ENCODE results near the gene PTPN3. TPM values are rescaled to one million over a fixed set of nuclear protein-coding genes. Genes with fewer than 3 reads are reported as not detected.

The PTPN3 gene
- total and polyA plus RNA-seq, 5 donors from 2014 or later, result 0.03 to 0.47 (median 0.21) TPM; not detected in 1

- peaks cover 4% of the 10 kb centered on the region for H3K27me3 ChIP-seq (ENCODE audit: control insufficient read depth, insufficient read depth, low read length)
- H3K27ac ChIP-seq (ENCODE audit: insufficient read depth, low read length, poor library complexity, severe bottlenecking), result no peak overlapping the region
- no peaks in the 10 kb centered on the region for H3K36me3 ChIP-seq (ENCODE audit: control insufficient read depth, insufficient read depth, low read length)
- H3K4me1 ChIP-seq (ENCODE audit: control insufficient read depth, insufficient read depth, low read length, poor library complexity, severe bottlenecking), result no peaks in the 10 kb centered on the region
- no peak for ATAC-seq (ENCODE audit: low read depth in 2 of 2)
- no peak for DNase-seq
- Mint-ChIP-seq H3K27me3 (peaks cover 25% of the 10 kb centered on the region), H3K36me3 (no peaks in the 10 kb centered on the region), H3K27ac (no peak overlapping the region), H3K4me3 (no peak overlapping the region), H3K4me1 (no peaks in the 10 kb centered on the region), H3K9me3 (peaks cover 0 to 2% (median 0%) of the 10 kb centered on the region in 7 donors)
- H3K9me3 ChIP-seq (ENCODE audit: control insufficient read depth in 2 of 2, low read length in 2 of 2), result no peaks in the 10 kb centered on the region
- no peak overlapping the region for H3K4me3 ChIP-seq (ENCODE audit: low read depth, low read length)
These were observed 23.9 kb downstream of the PTPN3 start for GRCh38 chr9:109474170-109474569.

GRCh38 chr9:109473329-109473728 lies 24.8 kb downstream of the PTPN3 start:
- Mint-ChIP-seq H3K36me3 (no peaks in the 10 kb centered on the region), H3K27ac (no peak overlapping the region), H3K4me1 (no peaks in the 10 kb centered on the region), H3K4me3 (no peak overlapping the region), H3K9me3 (peaks cover 0 to 2% (median 0%) of the 10 kb centered on the region in 7 donors), H3K27me3 (peaks cover 22% of the 10 kb centered on the region)
- ATAC-seq (ENCODE audit: low read depth in 2 of 2) (no peak), DNase-seq (no peak)
- no peak overlapping the region for H3K4me3 ChIP-seq (ENCODE audit: low read depth, low read length)
- H3K36me3 ChIP-seq (ENCODE audit: control insufficient read depth, insufficient read depth, low read length), result no peaks in the 10 kb centered on the region
- no peaks in the 10 kb centered on the region for H3K9me3 ChIP-seq (ENCODE audit: control insufficient read depth in 2 of 2, low read length in 2 of 2)
- no peaks in the 10 kb centered on the region for H3K4me1 ChIP-seq (ENCODE audit: control insufficient read depth, insufficient read depth, low read length, poor library complexity, severe bottlenecking)
- no peak overlapping the region for H3K27ac ChIP-seq (ENCODE audit: insufficient read depth, low read length, poor library complexity, severe bottlenecking)
- peaks cover 4% of the 10 kb centered on the region for H3K27me3 ChIP-seq (ENCODE audit: control insufficient read depth, insufficient read depth, low read length)

GRCh38 chr9:109471475-109472393 lies 26.4 kb downstream of the PTPN3 start:
- Histone ChIP-seq H3K36me3 (ENCODE audit: control insufficient read depth, insufficient read depth, low read length) (no peaks in the 10 kb centered on the region), H3K4me1 (ENCODE audit: control insufficient read depth, insufficient read depth, low read length, poor library complexity, severe bottlenecking) (no peaks in the 10 kb centered on the region), H3K4me3 (ENCODE audit: low read depth, low read length) (no peak overlapping the region), H3K27ac (ENCODE audit: insufficient read depth, low read length, poor library complexity, severe bottlenecking) (no peak overlapping the region), H3K9me3 (ENCODE audit: control insufficient read depth in 2 of 2, low read length in 2 of 2) (no peaks in the 10 kb centered on the region), H3K27me3 (ENCODE audit: control insufficient read depth, insufficient read depth, low read length) (peaks cover 4% of the 10 kb centered on the region)
- H3K4me3 Mint-ChIP-seq, result no peak overlapping the region
- H3K27me3 Mint-ChIP-seq, result peaks cover 6% of the 10 kb centered on the region
- no peak for ATAC-seq (ENCODE audit: low read depth in 2 of 2)
- DNase-seq, result no peak
- H3K36me3 Mint-ChIP-seq, result no peaks in the 10 kb centered on the region
- no peak overlapping the region for H3K27ac Mint-ChIP-seq
- no peaks in the 10 kb centered on the region for H3K9me3 Mint-ChIP-seq
- H3K4me1 Mint-ChIP-seq, result no peaks in the 10 kb centered on the region

GRCh38 chr9:109469646-109470358 lies 28.3 kb downstream of the PTPN3 start:
- ATAC-seq (ENCODE audit: low read depth in 2 of 2), result peak; percentile 71 to 82
- no peaks in the 10 kb centered on the region for H3K4me1 ChIP-seq (ENCODE audit: control insufficient read depth, insufficient read depth, low read length, poor library complexity, severe bottlenecking)
- Mint-ChIP-seq H3K4me3 (no peak overlapping the region), H3K9me3 (no peaks in the 10 kb centered on the region), H3K27me3 (no peaks in the 10 kb centered on the region), H3K27ac (no peak overlapping the region), H3K36me3 (no peaks in the 10 kb centered on the region), H3K4me1 (no peaks in the 10 kb centered on the region)
- no peaks in the 10 kb centered on the region for H3K36me3 ChIP-seq (ENCODE audit: control insufficient read depth, insufficient read depth, low read length)
- H3K9me3 ChIP-seq (ENCODE audit: control insufficient read depth in 2 of 2, low read length in 2 of 2), result no peaks in the 10 kb centered on the region
- no peak overlapping the region for H3K4me3 ChIP-seq (ENCODE audit: low read depth, low read length)
- H3K27ac ChIP-seq (ENCODE audit: insufficient read depth, low read length, poor library complexity, severe bottlenecking), result no peak overlapping the region
- peak; percentile 5 to 75 (median 41) for DNase-seq
- peaks cover 4% of the 10 kb centered on the region for H3K27me3 ChIP-seq (ENCODE audit: control insufficient read depth, insufficient read depth, low read length)

- DNase-seq (no peak), ATAC-seq (ENCODE audit: low read depth in 2 of 2) (no peak)
- Mint-ChIP-seq H3K27ac (no peak overlapping the region), H3K9me3 (no peaks in the 10 kb centered on the region), H3K4me1 (no peaks in the 10 kb centered on the region), H3K4me3 (no peak overlapping the region), H3K36me3 (no peaks in the 10 kb centered on the region), H3K27me3 (no peaks in the 10 kb centered on the region)
- Histone ChIP-seq H3K36me3 (ENCODE audit: control insufficient read depth, insufficient read depth, low read length) (no peaks in the 10 kb centered on the region), H3K9me3 (ENCODE audit: control insufficient read depth in 2 of 2, low read length in 2 of 2) (no peaks in the 10 kb centered on the region), H3K4me3 (ENCODE audit: low read depth, low read length) (no peak overlapping the region), H3K27ac (ENCODE audit: insufficient read depth, low read length, poor library complexity, severe bottlenecking) (no peak overlapping the region), H3K27me3 (ENCODE audit: control insufficient read depth, insufficient read depth, low read length) (peaks cover 6% of the 10 kb centered on the region), H3K4me1 (ENCODE audit: control insufficient read depth, insufficient read depth, low read length, poor library complexity, severe bottlenecking) (no peaks in the 10 kb centered on the region)
These were observed 29.2 kb downstream of the PTPN3 start for GRCh38 chr9:109468927-109469326.

GRCh38 chr9:109467936-109468335 lies 30.2 kb downstream of the PTPN3 start:
- ATAC-seq (ENCODE audit: low read depth in 2 of 2) (no peak), DNase-seq (no peak)
- Mint-ChIP-seq H3K4me1 (no peaks in the 10 kb centered on the region), H3K9me3 (no peaks in the 10 kb centered on the region), H3K27ac (no peak overlapping the region), H3K4me3 (no peak overlapping the region), H3K36me3 (no peaks in the 10 kb centered on the region), H3K27me3 (no peaks in the 10 kb centered on the region)
- H3K27ac ChIP-seq (ENCODE audit: insufficient read depth, low read length, poor library complexity, severe bottlenecking), result no peak overlapping the region
- no peaks in the 10 kb centered on the region for H3K36me3 ChIP-seq (ENCODE audit: control insufficient read depth, insufficient read depth, low read length)
- no peaks in the 10 kb centered on the region for H3K4me1 ChIP-seq (ENCODE audit: control insufficient read depth, insufficient read depth, low read length, poor library complexity, severe bottlenecking)
- peaks cover 7% of the 10 kb centered on the region for H3K27me3 ChIP-seq (ENCODE audit: control insufficient read depth, insufficient read depth, low read length)
- no peaks in the 10 kb centered on the region for H3K9me3 ChIP-seq (ENCODE audit: control insufficient read depth in 2 of 2, low read length in 2 of 2)
- H3K4me3 ChIP-seq (ENCODE audit: low read depth, low read length), result no peak overlapping the region

GRCh38 chr9:109466623-109467590 lies 31.2 kb downstream of the PTPN3 start:
- no peak for DNase-seq
- no peak for ATAC-seq (ENCODE audit: low read depth in 2 of 2)
- H3K27me3 Mint-ChIP-seq, result no peaks in the 10 kb centered on the region
- Histone ChIP-seq H3K4me1 (ENCODE audit: control insufficient read depth, insufficient read depth, low read length, poor library complexity, severe bottlenecking) (no peaks in the 10 kb centered on the region), H3K4me3 (ENCODE audit: low read depth, low read length) (no peak overlapping the region), H3K27me3 (ENCODE audit: control insufficient read depth, insufficient read depth, low read length) (peaks cover 5% of the 10 kb centered on the region), H3K27ac (ENCODE audit: insufficient read depth, low read length, poor library complexity, severe bottlenecking) (no peak overlapping the region), H3K36me3 (ENCODE audit: control insufficient read depth, insufficient read depth, low read length) (no peaks in the 10 kb centered on the region), H3K9me3 (ENCODE audit: control insufficient read depth in 2 of 2, low read length in 2 of 2) (no peaks in the 10 kb centered on the region)
- H3K9me3 Mint-ChIP-seq, result no peaks in the 10 kb centered on the region
- H3K4me3 Mint-ChIP-seq, result no peak overlapping the region
- H3K36me3 Mint-ChIP-seq, result no peaks in the 10 kb centered on the region
- H3K27ac Mint-ChIP-seq, result no peak overlapping the region
- no peaks in the 10 kb centered on the region for H3K4me1 Mint-ChIP-seq

All from CD4-positive, CD25-positive, alpha-beta regulatory T cell (primary cell).